GM18499 (cell line): ENCODE data around the gene TMEM272.

Source experiments
- ATAC-seq: cut with Tn5 transposase; IDR thresholded peaks from one replicate; pipeline ENCODE4 v1.9.1; 2021; ENCODE audit warnings: moderate number of reproducible peaks; ENCODE audit not compliant: insufficient read depth, unreplicated experiment

The TMEM272 gene, protein sequence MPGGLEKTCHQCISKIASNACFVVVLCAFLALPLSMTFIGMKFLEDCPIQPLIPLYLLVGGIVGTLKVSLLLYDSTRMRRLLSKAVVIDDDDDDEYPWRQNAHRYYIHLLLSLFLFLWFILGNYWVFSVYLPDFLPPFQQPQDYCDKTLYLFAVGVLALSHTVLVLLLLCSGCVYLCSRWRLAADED

DNA sequence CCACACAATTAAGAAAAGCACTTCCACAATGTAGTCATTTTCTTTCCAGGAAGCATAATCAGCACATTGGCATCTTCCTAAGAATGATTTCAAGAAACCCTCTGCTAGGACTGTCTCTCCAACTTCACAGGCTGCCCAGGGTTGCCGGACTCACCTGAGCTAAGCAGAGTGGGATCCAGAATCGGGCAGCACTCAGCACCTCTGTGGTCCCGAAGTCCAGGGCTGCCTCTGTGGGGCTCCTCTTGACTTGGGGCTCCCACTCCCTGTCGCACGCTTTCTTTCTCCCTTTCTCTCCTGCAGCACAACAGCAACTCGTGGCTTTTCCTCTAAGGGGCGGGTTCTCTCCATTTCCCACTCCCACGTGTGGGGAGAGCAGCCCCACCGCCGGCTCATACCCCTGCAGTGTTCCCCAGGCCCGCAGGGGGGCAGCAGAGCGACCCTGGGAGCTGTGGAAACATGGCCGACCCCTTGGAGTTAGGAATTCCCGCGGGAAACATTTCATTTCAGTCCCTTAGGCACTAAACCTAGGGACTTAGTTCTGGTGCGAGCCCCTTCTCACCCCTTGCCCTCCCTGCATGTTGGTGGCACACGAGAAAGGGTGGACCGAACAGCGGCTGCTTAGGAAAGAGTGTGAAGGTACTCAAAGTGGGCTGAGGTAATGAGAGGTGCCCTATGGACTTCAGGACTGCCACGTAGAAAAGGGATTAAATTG lies at the start of gene TMEM272:
TSS of gene TMEM272 (minus strand) at position 316 of the 712 bp plus-strand sequence. CDS start 6,647 bp downstream, outside the sequence.
- ATAC-seq: no peak

DNA sequence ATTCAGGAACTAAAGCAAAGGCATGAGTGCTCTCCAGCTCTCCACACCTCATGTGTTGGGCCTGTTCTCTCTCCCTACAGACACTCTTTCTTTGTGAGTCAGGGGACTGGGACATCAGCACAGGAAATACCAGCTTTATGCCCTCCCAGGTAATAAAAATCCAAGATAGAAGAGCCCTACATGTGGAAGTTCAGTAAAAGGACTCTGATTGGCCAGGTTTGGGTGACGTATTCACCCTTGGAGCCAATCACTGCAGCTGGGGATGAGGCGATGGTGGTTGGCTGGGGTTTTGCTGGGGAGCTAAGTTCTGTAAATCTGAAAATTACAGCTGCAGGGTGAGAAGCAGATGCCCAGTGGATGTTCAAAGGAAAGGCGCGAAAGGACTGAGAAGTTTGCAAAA lies 49.3 kb upstream of the TMEM272 start:
- no peak for ATAC-seq

DNA sequence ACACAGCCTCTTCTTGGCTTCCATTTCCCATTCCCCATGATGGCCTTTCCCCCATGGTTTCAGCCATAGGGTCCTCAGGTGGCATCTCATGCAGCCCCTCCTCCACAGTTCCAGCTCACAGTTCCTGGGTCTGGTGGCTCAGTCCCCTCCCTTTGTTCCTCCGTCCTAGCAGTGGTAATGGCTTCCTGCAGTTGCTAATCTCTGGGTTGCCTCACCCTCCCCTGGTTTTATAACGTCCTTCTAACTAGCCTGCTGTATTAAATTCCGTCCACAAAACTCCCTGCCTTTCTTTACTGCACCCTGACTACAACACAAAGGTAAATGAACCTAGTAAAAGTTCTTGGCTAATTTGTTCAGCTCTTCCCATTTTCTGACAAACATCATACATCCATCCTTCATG lies 47.7 kb upstream of the TMEM272 start:
- no peak for ATAC-seq

DNA sequence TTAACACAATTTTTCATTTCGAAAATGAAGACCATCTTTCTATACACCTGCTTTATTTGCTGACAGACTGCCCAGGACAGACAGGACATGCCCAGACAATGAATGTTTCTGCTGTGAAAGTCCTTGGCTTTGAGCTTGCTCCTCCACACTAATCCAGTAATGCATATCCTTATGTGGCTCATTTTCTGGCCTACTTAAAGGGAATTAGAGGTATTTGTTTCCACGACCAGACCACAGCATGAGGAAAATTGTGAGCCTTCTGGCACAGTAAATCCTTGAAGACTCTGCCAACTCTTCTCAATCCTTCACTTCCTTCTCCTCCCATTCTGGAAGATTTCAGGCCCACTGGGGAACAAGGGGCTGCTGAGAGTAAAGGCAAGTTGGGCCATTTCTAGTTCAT lies 42.5 kb upstream of the TMEM272 start:
- ATAC-seq: no peak

DNA sequence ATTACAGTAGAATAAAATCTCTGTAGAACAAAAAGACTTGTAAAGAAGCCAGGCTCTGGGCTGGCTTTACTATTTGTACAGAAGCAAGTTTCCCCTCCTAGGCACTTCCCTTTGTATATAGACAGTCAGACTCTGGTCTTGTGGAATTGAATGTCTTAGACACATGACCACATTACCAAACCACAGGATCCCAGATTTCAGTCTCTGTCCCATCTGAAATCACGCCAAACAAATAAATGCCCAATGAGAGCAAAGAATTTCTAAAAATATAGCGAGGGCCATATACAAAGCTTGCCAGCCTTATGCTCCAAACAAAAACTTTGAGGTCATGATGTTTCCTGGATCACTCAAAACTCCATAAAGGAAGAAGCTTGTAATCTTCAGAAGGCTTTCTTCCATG lies 40.7 kb upstream of the TMEM272 start:
- no peak for ATAC-seq

DNA sequence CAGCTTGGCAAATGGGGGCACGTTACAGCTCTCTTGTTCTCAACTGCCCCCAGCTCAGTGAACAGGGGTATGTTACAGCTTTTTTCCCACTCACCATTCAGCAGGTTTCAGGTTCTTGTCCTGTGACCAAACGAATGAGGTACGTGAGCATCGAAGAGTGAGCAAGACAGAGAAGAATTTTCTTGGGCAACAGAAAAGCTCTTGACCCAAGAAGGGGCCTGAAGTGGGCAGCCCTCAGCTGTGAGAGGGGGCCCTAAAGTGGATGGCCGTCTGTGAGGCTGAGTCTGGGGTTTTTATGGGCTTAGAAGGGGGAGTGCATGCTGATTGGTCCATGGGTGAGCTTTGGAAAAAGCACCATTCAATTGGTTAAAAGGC lies 38.2 kb upstream of the TMEM272 start:
- ATAC-seq: no peak

DNA sequence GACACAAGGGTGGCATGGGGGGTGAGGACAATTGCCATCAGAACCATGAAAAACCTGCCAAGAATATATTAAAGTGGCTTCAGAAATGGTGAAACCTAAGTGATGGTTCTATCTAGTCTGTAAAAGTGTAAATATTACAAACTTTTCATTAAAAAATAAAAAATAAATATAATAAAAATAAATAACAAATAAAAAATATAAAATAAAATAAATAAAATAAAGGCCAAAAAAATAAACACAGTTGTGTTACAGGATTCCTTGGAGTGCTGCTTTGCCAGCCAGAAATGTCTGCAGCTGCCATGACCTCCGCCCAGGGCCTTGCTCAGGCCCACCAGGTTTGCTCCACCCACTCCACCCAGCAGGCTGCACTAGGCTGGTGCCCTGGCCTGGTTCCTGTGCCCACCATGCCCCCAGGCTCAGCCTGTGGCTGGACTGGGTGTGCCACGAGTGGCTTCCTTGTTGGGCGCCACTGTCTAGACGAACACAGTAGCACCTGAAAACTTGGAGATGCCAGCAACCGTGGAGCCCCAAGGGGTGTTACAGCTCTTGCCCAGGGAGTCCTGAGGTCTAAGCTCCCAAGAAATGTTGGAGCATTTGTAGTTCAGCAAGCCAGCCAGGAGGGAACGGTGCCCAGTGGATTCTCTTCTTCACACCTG lies 37.7 kb upstream of the TMEM272 start:
- no peak for ATAC-seq

DNA sequence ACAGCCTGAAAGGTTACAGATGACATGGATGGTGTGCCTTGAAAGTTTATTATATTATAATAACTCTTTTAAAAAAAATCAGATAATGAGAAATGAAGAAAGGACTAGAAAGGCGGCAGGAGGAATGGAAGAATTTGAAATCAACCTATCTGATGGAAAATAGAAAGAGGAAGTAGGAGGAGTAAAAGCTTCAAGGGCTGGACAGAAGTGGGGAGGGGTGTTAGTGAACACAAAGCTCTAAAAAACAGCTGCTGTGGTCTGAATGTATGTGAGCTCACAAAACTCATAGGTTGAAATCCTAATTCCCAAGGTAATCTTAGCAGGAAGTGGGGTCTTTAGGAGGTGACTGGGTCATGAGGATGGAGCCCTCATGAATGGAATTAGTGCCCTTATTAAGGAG lies 36.3 kb upstream of the TMEM272 start:
- no peak for ATAC-seq

DNA sequence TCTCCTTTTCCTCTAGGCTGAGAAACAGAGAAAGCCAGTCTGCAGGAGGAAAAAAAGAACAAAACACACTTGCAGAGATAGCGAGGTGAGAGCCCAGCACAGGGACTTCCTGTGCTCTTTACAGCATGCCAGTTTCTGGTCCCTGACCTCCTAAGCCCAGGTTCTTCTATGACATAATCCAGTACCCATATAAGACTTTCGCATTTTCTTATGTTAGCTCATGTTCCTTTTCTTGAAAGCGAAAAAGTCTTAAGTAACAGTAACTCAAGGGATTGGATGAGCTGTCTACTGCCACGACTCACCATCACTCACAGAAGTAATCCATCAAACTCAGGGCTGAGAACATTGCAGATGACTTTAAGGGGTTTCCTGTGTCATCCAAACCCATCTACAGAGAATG lies 34.2 kb upstream of the TMEM272 start:
- no peak for ATAC-seq

DNA sequence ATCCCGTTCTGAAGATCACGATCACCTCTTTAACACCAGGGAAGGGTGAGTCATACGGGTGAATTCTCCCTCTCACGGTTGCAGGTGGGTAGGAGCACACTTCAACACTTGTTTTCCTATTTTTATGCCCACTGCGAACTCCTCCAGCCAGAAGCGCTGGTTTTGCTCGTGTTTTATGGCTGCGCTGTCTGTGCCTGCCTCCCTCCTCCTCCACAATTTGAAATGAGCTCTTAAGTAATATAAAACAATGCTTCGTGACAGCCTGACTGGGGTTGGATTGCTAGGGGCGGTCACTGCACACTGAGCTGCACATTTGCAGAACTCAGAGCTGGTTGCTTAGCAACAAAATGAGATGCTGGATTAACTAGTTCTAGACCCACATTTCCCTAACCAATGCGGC lies 29.7 kb upstream of the TMEM272 start:
- ATAC-seq: no peak

DNA sequence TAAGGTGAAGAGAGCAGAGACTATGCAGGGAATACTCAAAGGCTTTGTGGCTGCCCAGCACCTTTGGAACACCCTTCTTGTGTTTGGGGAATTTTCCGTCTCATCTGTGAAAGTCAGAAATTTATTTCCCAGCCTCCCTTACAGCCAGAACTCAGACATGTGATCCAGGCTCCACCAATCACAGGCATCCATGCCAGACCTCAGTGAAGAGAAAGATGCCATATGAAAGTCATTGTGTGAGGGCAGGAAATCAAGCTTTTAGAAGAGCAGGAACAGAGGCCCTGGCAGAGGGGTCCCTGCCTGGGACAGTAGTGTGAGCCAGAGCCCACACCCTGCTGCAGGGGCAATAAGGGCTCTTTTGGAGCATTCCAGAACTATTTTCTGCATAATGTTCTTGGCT lies 28.9 kb upstream of the TMEM272 start:
- no peak for ATAC-seq

DNA sequence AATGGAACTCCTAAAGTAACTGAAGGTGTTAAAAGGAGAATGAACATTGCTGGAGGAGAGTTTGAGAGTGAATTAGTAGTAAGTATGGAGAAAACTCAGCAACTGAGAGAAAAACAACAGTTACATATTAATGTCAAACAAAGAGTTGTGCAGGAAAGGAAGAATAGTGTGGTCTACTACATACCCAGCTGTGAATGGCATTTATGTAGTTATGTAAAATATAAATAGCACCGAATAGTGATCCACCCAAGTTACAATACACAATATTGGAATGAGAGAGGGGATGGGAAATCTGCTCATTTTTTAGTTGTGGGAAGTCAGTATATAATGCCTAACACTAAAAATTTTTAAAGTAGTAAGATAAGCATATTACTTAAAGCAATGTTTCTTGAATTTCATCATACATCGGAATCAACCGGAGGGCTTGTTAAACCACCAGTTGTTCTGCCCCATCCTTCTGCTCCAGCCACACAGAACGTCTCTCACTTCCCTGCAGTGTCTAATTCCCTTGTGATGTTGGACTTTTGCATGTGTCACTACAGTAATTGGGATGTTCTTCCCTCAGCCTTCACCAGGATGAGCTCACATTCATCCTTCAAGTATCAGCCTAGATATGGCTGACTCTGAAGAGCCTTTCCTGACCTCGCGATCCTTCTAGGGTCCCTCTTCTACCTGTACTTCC lies 28.3 kb upstream of the TMEM272 start:
- ATAC-seq: no peak

DNA sequence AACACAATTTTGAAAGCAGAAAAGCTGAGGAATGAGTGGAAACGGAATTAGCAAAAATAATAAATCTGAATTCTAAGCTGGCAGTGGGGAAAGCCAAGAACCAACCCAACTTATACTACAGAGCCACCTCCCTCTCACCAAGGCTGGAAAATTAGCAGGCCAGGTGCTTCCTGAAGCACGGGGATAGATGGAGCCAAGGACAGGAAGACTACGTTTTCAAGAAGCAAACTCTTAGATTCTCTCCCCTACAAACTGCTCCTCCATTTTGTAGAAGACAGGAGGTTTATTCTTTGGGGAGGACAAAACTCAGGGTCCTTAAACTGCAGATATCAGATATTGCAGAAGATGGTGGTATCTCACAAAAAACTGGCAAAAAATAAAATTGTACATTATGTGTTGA lies 25.6 kb upstream of the TMEM272 start:
- no peak for ATAC-seq

DNA sequence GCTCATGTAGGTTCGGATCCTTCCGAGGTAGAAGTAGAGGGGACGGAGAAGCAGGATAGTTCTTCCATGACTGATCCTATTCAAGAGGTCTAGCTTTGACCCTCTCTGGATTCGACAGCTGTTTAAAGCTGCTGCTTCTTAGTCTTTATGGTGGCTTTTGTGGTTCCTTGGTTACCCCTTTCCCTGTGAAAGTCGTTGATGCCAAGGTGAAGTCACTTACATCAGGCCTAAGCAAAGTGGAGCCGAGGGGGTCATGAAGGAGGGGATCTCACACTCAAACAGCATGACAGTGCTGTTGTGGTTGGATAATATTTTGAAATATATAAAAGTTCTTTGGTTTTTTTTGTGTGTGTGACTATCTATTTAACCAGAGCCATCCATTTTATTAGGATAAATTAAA lies 24.9 kb upstream of the TMEM272 start:
- no peak for ATAC-seq

DNA sequence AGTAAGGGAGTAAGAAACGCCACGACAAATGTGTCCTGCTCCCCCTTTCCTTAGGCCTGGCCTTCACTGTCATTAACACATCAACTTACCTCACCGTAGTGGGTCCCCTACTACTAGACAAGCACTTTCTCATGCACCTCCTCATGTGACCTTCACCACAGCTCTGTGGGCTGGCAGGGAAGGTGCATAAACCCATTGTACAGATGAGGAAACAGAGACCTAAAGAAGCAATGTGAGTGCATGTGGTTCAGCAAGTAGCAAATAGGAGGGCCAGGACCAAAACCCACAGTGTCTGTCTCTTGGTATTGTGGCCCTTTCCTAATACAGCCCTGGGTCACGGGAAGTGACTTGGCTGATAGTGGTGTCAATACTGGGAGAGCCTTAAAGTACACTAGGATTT lies 22.1 kb upstream of the TMEM272 start:
- ATAC-seq: no peak

DNA sequence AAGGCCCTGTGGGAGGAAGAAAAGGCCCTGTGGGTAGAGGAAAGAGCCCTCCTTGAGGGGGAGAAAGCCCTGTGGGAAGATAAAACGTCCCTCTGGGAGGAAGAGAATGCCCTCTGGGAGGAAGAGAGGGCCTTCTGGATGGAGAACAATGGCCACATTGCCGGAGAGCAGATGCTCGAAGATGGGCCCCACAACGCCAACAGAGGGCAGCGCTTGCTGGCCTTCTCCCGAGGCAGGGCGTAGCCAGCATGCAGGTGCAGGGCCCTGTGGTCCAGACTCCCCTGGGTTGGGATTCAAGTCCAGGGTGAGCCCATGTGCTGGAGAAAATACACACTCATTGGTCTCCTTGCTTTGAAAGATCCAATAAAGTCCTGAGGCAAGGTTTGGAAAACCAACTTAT lies 20.9 kb upstream of the TMEM272 start:
- no peak for ATAC-seq

DNA sequence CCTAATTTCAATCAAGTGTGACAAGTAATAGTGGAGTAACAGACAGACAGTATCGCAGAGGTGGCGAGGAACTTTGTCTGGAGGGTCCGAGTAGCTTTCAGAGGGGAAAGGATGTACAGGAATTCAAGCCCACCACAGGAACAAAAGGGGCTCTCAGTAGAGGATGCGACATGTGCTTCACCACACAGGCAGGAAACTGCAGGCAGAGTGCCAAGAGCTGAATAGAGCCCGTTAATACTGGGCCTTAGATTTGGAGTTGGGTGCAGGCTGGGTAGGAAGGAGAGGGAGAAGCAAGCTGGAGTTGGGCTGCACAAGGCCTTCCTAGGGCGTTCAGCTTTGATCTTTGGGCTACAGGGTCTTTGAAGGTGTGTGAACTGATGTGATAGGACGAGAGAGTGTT lies 18.0 kb upstream of the TMEM272 start:
- ATAC-seq: no peak

DNA sequence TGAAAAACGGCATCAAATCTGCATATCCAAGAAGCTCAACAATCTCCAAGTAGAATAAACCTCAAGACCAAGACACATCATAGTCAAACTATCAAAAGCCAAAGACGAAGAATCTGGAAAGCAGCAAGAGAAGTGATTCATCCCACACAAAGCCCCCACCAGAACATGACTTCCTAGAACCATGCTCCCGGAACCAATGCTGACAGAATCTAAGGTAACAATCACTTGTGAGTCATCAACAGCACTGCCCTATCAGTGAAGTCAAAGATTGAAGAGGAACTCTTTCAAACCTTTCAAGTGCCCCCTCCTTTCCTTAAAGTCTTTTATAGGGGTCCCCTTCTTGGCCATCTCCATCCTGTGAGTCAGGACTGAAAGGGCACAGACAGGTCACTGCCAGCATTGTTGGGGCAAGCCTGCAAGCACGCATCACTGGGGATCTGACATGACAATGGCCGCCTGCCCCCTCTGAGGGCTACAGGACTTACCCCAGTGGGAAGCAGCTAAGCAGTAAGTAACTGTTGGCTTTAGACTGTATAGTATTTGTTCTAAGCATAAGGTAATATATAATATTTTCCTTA lies 16.8 kb upstream of the TMEM272 start, which contains the start of gene CCDC70:
TSS of gene CCDC70 (plus strand) at position 247 of the 578 bp plus-strand sequence. CDS start 3,443 bp downstream, outside the sequence.
- ATAC-seq: no peak

DNA sequence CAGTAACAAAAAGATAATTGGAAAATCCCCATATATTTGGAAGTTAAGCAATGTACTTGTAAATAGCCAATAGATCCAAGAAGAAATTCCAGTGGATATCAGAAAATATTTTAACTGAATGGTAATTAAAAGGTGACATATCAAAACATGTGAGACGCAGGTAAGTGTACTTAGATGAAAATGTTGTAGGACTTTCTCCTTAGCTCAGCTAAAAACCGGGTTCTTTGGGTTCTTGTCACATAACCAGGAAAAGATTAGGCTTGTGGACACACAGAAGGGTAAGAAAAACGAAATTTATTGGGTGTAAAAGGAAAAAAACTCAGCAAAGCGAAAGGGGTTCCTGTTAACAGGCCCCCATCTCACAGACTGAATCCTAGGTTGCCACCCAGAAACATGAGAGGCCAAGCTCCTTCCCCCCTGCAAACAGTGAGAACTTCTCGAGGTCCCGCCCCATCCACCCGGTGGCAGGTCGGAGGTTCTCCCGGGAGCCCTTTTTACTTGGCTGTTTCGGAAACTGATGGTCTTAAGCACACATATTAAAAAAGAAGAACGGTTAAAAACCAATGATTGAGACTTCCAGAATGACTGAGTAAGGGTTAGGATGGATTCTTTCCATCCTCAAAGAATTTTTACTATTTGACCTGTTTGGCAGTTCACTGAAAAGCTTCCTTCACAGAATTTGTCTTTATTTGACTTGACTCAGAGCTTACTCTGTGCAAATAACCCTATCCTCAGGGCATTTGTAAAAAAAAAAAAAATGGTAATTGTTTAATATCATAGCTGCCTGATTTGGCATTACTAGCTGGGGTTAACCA lies 13.7 kb upstream of the TMEM272 start:
- no peak for ATAC-seq

DNA sequence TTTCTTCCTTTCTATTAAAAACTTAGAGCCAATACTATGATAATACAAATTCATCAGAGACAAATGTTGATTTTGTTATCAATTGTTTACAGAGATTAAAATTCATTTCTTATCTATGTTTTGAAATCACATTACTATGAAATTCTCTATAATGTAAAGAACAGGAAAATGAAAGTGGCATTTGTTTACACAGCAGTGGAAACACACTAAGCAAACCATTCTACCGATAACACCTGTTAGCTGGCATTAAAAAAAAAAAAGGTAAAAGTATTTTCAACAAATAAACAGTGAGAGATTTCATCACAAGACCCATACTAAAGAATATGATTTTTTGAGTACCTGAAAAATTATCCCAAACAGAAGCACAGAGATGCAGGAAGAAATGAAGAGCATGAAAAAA lies 12.0 kb upstream of the TMEM272 start:
- no peak for ATAC-seq
